NAMALWA (cell line): Measurements from ENCODE around the gene BZW2.
"Not testable (repeated sequence)": the region's sequence is repeated elsewhere in the genome, so short reads cannot be mapped to it uniquely, and the experiment has no call there.

ENCODE experiments used
- DNase-seq: peaks from one replicate; pipeline ENCODE4 v3.0.0-alpha.2; 2015; ENCODE audit warnings: low spot score

The BZW2 gene

DNA sequence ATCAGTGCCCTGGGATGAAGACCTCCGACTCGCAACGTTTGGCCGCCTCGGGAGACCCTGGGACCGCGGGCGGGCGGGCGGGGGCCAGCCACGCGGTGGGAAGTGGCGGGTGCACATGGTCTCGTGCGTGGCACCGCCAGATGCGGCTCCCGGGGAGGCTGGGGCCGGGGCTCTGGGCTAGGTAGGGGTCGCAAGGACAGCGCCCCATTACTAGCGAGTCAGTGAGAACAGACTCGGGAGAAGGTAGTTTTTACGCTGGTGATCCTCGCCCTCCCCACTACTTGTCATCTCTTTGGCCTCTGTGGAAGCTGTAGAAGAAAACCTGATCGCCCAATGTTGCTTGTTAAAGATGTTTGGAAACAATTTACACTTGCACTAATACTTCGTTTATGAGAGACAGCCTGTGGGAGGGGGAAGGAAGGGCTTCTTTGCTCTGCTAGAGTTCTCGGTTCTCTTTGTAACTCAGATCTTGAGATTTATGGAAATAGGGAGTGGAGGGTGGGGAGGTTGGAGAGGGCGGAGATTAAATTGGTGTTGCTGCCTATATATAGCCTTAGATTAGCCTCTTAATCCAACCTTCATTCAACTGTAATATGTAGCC lies 591 bp downstream of the BZW2 start:
- DNase-seq: peak; percentile 59

DNA sequence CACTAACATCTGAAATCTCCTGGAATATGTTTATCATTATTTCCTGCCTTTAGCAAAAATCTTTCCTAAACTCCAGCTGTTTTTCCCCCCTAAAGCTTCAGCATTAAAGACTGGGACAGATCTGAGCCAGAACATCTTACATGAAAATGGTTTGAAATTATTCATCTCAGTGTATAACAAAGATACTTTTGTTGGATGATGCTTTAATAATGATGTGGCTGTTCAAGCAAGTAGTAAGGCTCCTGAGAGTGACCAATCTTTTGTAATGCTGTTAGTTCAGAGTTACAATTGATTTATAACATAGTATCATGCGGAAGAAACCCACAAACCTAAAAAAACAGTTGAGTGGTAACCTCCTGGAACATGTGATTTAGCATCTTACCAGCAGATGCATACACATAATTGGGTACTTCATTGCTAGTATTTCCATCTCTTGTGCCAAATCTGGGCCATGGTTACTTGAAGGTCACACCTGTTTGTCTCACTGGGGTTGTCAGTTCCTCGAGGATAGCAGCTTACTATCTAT lies 1.5 kb downstream of the BZW2 start:
- peak; percentile 44 for DNase-seq

DNA sequence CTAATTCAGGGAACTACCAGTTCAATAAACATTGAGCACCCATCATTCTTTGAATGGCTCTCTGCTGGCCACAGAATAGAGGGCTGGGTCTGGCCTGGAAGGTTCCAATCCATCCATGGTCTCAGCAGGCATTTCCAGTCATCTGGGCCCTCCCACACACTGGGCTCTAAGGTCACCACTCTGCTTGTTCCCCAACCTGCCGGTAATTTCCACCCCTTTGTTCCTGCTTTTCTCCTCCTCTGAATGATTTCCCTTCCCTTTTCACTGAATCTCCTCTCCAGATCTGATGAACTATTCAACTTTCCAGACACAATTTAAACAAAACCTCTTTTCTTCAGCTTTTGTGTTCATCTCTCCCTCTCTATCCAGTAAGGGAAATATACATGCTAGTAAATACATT lies 2.6 kb downstream of the BZW2 start:
- no peak for DNase-seq

DNA sequence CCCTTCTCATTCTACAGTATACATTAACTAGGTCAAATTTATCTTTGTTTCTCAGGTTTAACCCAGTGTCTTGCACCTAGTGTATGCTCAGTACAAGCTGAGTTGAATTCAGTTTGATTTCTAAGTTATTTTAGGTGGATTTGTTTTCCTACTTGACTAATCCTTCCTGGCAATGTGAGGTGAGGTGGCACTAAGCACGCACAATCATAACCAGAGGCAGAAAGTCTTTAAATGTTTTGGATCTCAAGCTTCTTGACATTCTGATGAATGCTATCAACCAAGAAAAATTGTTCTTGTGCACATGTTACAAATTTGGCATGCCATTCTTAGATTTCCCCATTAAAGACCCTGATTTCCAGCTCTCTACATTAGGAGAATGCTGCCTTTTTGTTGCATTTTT lies 3.2 kb downstream of the BZW2 start:
- DNase-seq: no peak

DNA sequence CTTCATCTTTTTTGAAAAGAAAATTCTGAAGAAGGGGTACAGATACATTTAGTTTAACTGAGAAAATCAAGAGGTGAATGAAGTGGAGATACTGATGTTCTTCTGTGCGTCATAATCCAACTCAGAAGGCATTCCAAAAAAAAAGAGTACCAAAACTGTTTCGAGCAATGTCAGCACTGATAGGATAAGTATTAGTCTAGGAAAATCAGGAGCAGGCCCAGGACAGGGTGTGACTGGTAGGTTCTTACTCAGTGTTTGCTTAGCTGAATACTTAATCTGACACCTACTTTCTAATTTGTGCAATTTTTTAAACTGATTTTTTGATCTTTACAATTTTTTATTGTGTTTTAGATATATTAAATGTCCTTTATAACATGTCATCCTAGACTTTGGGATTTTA lies 4.3 kb downstream of the BZW2 start:
- DNase-seq: no peak

DNA sequence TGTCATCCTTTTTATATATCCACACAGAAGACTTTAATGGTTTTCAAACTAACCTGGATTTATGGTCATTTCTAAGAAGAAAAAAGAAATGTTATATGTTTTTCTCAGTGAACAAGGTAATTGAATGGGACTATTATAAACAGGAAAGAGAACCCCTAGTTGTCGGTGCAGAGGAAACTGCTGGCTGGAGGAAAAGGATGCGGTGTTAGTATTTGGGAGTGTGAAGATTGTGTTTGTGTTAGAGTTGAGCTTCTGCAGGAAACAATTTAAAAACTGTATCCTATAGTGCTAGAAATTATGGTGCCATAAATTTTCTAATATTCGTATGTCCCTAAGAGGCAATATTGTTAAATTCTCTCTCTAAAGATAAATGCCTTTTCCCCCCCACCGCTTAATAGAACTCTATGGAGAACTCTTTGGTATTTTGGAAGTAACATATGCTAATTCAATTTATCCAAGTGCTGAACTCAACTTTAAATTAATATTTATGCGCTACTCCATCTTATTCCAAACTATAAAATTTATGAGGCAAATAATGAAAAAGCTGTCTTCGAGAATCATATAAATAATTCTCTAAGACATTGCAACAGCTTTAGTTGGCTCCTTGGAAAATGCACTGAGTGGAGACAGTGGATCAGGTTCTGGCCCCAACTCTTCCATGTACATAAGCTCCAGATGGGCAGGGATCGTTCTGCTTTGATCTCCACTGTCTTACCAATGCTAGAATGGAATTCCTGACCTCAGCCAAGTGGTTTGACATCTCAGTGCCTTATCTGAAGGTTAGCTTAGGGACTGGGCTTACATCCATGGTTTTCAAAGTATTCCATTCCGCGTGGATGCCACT lies 5.6 kb downstream of the BZW2 start:
- no peak for DNase-seq

DNA sequence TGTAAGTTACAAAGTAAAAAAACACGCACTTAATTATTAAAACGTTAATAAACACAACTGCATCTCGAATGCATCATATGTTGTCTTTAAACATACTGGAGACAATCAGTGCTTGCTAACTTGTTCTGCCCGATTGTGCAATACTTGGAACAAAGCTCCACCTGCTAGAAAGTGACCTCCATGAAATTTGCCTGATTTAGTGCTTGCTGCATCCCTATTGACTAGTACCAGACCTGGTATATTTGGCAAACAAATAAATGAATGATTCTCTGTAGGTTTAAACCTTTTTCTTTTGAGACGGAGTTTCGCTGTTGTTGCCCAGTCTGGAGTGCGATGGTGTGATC lies 6.2 kb downstream of the BZW2 start:
- DNase-seq: no peak

DNA sequence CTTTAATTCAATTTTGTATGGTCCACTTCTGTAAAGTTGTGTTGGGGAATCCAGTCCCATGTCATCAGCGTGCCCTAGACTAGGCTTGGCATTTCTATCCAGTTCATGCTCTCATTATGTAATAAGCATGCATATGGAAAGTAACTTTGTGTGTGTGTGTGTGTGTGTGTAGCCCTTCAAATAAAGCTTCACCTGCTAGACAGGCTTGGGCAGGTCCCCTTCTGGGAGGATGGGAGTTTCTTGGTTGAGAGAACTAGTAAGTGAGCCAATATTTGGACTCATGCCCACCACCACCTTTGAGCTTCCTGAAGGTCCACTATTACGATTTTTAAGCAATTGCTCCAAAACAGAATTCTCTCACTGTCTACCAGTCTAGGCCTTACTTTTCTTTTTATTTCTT lies 6.9 kb downstream of the BZW2 start:
- no peak for DNase-seq

DNA sequence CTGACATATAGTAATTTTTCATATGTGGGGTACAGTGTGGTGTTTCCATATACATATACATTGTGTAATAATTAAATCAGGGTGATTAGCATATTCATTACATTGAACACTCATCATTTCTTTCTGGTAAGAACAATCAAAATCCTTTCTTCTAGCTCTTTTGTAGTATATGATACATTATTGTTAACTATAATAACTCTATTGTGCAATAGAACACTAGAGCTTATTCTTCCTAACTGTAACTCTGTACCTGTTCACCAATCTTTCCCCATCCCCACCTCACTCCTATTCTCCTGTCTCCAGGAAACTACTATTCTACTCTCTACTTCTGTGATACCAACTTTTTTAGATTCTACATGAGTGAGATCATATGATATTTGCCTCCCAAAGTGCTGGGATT lies 9.4 kb downstream of the BZW2 start:
- DNase-seq: no peak

DNA sequence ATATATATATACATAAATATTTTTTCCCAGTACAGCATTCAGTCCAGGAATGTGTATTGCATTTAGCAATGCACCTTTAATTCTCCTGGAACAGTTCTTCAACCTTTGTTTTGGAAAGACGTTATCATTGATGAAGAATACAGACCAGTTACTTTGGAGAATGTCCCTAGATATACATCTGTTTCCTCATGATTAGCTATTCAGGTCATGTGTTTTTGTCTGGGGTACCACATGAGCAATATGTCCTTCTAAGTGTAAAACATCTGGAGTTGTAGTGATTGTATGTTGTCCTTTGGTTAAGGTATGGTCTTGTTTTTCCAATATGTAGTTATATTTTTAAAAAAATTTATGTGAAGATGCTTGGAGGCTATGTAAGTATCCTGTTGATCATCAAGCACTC lies 10.2 kb downstream of the BZW2 start:
- DNase-seq: no peak

DNA sequence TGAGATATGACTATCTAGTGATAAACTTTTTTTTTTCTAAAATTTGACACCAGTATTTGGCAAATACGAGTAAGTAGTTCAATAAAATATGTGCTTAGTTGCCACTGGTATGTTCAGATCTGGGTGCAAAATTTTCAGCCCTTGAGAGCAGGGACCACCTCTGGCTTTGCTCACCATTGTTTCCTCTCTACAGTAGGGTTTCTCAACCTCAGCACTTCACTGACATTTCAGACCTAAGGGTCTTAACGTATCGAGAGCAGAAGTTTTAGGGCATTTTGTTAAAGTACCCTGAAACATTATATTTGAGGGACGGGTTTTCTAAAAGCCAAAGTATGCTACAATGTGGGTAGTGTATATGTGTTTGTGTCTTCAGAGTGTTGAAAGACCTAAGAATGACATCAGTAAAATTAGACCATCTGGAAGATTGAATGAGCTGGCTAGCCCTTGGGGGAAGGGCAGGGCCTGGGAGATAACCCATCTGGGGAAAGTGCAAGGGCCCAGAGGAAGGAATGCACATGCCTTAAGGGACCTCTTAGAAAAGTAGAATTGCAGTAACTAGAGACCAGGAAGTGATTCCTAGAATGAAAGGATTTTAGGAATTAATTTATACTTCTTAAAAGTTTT lies 11.8 kb downstream of the BZW2 start:
- no peak for DNase-seq

DNA sequence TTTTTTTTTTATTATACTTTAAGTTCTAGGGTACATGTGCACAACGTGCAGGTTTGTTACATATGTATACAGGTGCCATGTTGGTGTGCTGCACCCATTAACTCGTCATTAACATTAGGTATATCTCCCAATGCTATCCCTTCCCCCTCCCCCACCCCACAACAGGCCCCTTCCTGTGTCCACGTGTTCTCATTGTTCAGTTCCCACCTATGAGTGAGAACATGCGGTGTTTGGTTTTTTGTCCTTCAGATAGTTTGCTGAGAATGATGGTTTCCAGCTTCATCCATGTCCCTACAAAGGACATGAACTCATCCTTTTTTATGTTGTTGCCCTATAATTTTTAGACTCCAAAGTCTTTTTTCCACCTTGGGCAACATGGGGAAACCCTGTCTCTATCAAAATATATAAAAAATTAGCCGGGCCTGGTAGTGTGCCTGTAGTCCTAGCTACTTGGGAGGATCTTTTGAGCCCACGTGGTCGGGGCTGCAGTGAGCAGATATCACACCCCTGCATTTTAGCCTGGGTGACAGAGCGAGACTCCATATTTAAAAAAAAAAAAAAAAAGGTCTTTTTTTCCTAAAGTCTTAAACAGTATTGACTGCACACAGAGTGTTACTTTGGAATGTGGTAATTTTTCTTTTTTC lies 14.0 kb downstream of the BZW2 start:
- not testable (repeated sequence) for DNase-seq

DNA sequence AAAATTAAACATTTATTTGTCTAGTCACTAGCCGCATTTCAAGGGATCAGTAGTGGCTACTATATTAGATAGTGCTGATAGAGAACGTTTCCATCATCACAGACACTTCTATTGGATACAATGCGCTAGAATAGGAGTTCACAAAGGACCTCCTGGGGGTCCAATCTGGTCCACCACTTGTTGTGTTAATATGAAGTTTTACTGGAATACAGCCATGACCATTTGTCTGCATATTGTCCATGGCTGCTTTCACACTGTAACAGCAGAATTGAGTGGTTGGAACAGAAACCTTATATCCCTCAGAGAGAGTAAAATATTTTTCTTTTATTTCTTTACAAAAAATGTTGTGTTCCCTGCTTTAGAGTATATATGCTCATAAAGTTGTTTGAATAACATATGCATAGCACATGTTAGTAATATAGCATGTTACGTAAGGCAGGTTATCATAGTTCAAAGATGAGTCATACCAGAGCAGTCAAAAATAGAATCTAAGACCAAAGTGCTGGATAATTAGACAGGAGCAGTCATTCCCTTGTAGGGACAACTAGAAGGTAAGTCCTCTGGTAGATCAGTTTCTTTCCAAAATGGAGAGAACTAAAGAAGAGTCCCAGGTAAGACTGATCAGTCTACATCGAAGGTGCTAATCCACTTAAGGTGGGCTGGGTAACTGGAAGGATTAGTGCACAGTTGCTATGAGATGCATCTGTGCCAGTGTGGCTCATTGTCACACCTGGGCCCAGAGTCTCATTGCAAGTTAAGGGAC lies 14.9 kb downstream of the BZW2 start:
- DNase-seq: no peak

DNA sequence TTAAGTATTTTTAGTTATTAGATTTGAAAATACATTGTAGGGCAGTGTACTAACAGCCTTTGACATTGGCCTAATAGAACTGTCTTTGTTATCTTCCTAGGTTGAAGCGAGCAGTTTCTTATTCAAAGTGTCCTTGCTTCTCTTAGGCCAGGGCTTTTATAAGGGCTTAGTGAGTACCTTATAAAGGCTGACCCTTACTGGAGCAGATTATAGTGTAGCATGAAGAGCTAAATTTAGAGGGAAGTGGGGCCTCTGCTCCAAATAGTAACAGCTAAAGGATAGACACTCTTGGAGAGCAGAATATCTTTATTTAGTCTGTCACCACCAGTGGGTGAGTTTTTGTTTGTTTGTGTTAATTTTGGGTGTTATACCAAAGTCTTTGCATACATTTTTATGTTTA lies 15.9 kb downstream of the BZW2 start:
- DNase-seq: no peak

DNA sequence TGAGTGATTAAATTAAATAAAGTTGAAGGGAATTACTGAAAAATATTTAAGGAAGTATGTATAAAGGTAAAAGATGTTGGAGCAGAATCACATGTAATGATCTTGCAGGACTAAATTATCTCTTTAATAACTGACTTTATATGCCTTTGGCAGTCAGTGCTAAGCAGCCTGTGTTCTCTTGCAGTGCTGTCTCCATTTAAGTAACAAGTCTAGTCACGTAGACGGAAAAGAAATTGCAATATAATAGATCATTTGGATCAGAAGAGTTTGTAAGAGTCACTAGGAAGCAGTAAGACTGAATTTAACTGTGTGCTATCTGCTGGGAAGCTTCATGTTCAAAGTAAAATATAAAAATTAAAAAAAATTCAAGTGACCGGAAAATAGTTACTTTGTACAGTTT lies 21.4 kb downstream of the BZW2 start:
- DNase-seq: no peak

DNA sequence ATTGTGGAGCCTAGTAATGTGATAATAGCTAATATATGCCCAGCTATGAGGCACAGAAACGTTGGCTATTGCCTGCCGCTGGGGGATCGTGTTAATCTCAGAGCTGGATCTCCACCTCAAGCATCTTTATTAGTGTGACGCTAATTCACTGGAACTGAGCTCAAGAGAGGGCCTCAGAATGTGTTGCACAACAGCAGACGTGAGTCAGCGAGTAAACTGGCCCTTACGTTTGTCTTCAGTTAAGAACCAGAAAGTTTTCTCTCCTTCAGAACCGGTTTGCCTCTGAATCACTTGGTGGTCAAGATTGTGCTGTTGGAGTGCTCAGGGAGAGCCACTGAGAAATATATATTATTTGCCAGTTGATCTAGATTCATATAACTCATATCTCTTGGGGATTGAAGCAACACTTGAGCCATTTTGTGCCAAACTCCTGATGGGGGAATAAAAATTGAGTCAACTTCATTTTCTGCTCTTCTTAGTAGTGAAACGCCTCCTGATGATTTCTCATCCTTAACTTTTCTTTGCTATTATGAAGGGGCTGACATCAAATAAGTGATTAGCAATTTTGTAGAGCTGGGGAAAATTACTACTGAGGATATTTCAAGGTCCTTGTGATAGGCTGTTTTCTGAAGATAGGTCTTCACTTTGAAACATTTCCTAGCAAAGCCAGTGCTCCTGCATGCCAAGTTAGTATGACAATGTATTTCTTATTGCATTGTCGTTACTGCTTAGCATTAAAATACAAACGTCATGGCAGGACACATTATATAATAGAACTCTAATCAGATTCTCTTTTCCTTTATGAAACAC lies 22.3 kb downstream of the BZW2 start:
- no peak for DNase-seq

DNA sequence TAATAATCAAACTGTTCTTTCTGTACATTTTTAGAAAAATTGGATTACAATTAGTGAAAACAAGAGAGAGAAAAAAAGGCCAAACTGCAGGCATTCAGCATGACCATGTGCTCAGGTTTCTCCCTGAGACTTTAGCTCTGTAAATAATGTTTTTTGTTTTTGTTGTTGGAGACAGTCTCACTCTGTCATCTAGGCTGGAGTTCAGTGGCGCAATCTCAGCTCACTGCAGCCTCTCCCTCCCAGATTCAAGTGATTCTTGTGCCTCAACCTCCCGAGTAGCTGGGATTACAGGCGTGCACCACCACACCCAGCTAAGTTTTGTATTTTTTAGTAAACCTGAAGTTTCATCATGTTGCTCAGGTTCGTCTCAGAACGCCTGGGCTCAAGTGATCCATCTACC lies 23.0 kb downstream of the BZW2 start:
- no peak for DNase-seq

DNA sequence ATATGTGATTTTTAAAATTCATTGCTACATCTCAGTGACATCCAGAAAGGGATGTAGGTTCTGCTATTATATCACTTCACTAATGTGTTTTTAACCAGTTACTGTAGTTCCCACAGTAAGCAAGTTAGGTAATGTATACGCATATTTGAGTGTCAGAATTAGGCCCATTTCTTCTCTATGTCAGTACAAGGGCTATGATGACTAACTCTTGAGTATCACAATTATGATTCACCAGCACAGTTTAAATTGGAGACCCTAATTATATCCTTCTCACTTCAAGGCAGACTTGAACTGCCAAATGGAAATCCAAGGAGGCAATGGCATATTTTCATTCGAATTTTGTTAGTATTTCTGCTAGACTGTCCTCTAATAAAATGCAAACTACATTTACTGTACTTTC lies 23.6 kb downstream of the BZW2 start:
- DNase-seq: no peak

DNA sequence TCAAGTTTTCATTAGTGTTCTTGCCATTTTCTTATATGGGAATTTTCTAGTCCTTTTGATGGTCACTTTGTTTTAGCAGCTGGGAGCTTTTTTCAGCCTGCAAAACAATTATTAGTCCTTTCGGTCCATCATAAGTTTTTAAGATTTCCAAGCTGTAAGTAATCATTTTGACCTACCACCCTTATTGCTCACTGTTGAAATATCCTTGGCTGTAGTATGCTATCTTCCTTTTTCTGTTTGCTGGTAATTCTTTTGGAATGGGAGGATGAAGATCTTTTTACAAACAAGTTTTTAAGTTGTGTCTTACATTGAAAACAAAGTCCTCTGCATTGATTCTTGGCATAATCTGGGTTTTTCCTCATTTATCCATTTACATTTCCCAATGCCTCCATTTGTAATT lies 24.0 kb downstream of the BZW2 start:
- no peak for DNase-seq

DNA sequence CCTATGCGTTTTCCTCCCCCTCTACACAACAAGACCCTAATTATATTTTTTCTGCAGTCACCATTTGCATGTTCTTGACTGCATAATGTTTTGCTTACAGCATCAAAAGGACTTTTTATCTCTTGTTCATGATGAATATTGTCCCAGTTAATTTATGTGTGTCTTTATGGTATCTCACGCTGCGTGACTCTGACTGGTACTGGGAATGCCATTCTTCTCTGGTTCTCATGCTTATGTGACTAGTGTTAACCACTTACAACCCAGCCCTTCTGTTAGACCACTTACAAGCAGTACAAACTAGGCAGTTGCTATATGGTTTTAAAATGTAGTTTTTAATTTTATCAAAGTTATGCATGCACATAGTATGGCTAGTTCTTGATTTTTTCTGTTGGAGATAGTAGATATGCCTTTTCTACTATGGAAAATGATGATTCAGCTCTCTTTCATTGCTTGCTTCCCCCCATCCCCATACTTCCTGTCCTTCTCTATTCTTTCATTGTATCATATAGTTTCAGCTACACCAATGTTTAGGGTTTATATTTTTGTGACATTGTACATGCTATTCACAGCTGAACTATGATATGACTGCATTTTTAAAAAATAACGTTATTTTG lies 24.9 kb downstream of the BZW2 start:
- DNase-seq: no peak

DNA sequence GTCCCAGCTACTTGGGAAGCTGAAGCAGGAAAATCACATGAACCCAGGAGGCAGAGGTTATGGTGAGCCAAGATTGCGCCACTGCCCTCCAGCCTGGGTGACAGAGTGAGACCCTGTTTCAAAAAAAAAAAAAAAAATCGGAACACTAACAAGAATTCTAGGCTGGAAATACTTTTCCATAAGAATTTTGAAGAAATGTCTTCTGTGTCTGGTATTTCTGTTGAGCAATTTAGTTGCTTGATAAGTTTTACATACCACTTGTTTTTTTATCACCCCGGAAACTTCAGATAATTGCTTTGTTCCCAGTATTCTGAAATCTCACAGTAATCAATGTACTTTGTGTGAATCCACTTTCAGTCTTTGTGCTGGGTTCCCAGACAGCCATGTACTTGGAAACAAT lies 25.8 kb downstream of the BZW2 start:
- no peak for DNase-seq
